Ishikawa (cell line): Measurements from ENCODE around the gene NAPEPLD.

Experiments
- CEBPB ChIP-seq: IDR thresholded peaks from 2 replicates; pipeline ENCODE4 v1.6.1; 2012
- CREB1 ChIP-seq: IDR thresholded peaks from 2 replicates; pipeline ENCODE4 v1.6.1; 2012; ENCODE audit warnings: low read depth
- EP300 ChIP-seq: IDR thresholded peaks from 2 replicates; pipeline ENCODE4 v1.6.1; 2012; ENCODE audit warnings: borderline replicate concordance
- FOXM1 ChIP-seq: IDR thresholded peaks from 2 replicates; pipeline ENCODE4 v1.6.1; 2012; ENCODE audit warnings: low read depth, borderline replicate concordance
- RAD21 ChIP-seq: IDR thresholded peaks from 2 replicates; pipeline ENCODE4 v1.6.1; 2012; ENCODE audit warnings: low read depth
- REST ChIP-seq: IDR thresholded peaks from 2 replicates; pipeline ENCODE4 v1.6.1; 2012; ENCODE audit warnings: low read depth, mild to moderate bottlenecking
- TAF1 ChIP-seq: IDR thresholded peaks from 2 replicates; pipeline ENCODE4 v1.6.1; 2012; ENCODE audit warnings: low read depth, mild to moderate bottlenecking
- TEAD4 ChIP-seq: IDR thresholded peaks from 2 replicates; pipeline ENCODE4 v1.6.1; 2012
- USF1 ChIP-seq: IDR thresholded peaks from 2 replicates; pipeline ENCODE4 v1.6.1; 2012
- YY1 ChIP-seq: IDR thresholded peaks from 2 replicates; pipeline ENCODE4 v1.6.1; 2012; ENCODE audit warnings: low read depth
- ZBTB7A ChIP-seq: IDR thresholded peaks from 2 replicates; pipeline ENCODE4 v1.6.1; 2012; ENCODE audit warnings: low read depth
- TF ChIP-seq, protein P1 (sequence below): IDR thresholded peaks from 2 replicates; pipeline ENCODE4 v1.6.1; 2012

- no peak for TF ChIP-seq CREB1
- no peak for TF ChIP-seq TAF1
- TF ChIP-seq YY1 = no peak
- no peak for TF ChIP-seq RAD21
- TF ChIP-seq USF1 = no peak
- TF ChIP-seq EP300 = no peak
- TF ChIP-seq FOXM1 = no peak
- no peak for TF ChIP-seq CEBPB
- TF ChIP-seq, protein P1, sequence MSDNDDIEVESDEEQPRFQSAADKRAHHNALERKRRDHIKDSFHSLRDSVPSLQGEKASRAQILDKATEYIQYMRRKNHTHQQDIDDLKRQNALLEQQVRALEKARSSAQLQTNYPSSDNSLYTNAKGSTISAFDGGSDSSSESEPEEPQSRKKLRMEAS = no peak
- no peak for TF ChIP-seq TEAD4
- TF ChIP-seq ZBTB7A = no peak
- TF ChIP-seq REST = no peak
These were observed 5.1 kb upstream of the NAPEPLD start for GRCh38 chr7:103154042-103154441.
